Type B pancreatic cell (in vitro differentiated cells): ENCODE measurements around the gene AMT. TPM values are rescaled to one million over a fixed set of nuclear protein-coding genes. Genes with fewer than 3 reads are reported as not detected.

Experiments
- DNase-seq: peaks from one replicate; pipeline ENCODE4 v3.0.0; 2021; ENCODE audit warnings: mixed read lengths; ENCODE audit not compliant: unreplicated experiment; ENCODE audit errors: extremely low spot score
- H3K27ac Mint-ChIP-seq: 2 replicates; pipeline ENCODE4 v1.8.0; 2021; ENCODE audit warnings: mild to moderate bottlenecking, mixed read lengths
- H3K27me3 Mint-ChIP-seq: 2 replicates; pipeline ENCODE4 v1.8.0; 2021; ENCODE audit warnings: mixed read lengths
- H3K36me3 Mint-ChIP-seq: 2 replicates; pipeline ENCODE4 v1.8.0; 2021; ENCODE audit warnings: mixed read lengths
- H3K4me1 Mint-ChIP-seq: one replicate; pipeline ENCODE4 v1.8.0; 2021; ENCODE audit warnings: mixed read lengths; ENCODE audit not compliant: unreplicated experiment
- H3K4me3 Mint-ChIP-seq: 2 replicates; pipeline ENCODE4 v1.8.0; 2021; ENCODE audit warnings: mild to moderate bottlenecking, mixed read lengths
- H3K9me3 Mint-ChIP-seq: 2 replicates; pipeline ENCODE4 v1.8.0; 2021; ENCODE audit warnings: mixed read lengths
- CTCF ChIP-seq: fragments of 200-600 bp; sonication (generic); conservative IDR thresholded peaks from 2 replicates; pipeline ENCODE4 v1.5.0; 2021; ENCODE audit warnings: antibody characterized with exemption, mild to moderate bottlenecking
- long read RNA-seq: library from polyadenylated mRNA; unstranded; transcript quantifications from one replicate; pipeline ENCODE4 v2.0.0, GENCODE V29; 2020
- total RNA-seq: library from RNA; stranded (reverse); gene quantifications from 2 replicates; pipeline ENCODE4 v1.2.1, GENCODE V29; 2021; ENCODE audit warnings: low replicate concordance

Gene AMT
- 12.5 and 21.6 TPM in 2 replicates for total RNA-seq
- long read RNA-seq, transcript AMT-201 (9 exons, 2,280 nt): major isoform, 70 of 119 reads
- long read RNA-seq, transcript AMT-221 (9 exons, 2,038 nt): minor isoform, 15 of 119 reads
- long read RNA-seq, transcript AMT-202 (10 exons, 1,831 nt): minor isoform, 6 of 119 reads
- long read RNA-seq, partial matches to known transcripts: 2 of 119 reads
- long read RNA-seq, other reads (novel, unspliced or antisense): 15 of 119 reads

GRCh38 chr3:49422379-49423248 lies at the start of gene AMT:
Gene AMT (minus strand): TSS chr3:49422473. CDS start chr3:49422450, 23 bp downstream.
- H3K27me3 Mint-ChIP-seq: no peaks in the 10 kb centered on the region

GRCh38 chr3:49470714-49471420 lies 48.6 kb upstream of the AMT start:
- no peak for TF ChIP-seq CTCF
- no peak for DNase-seq
- H3K9me3 Mint-ChIP-seq: no peaks in the 10 kb centered on the region
- peak overlapping the region; percentile 98 for H3K27ac Mint-ChIP-seq
- H3K4me1 Mint-ChIP-seq: peaks cover 13% of the 10 kb centered on the region
- no peaks in the 10 kb centered on the region for H3K27me3 Mint-ChIP-seq
- peak overlapping the region; percentile 97 for H3K4me3 Mint-ChIP-seq
- peaks cover 8% of the 10 kb centered on the region for H3K36me3 Mint-ChIP-seq

More at GRCh38 chr3:49422379-49423248, at the start of gene AMT:
- no peak for TF ChIP-seq CTCF
- DNase-seq: peak; percentile 76
- Mint-ChIP-seq H3K27ac (peak within 1 kb of the TSS; percentile 65), H3K4me3 (peak within 1 kb of the TSS; percentile 91), H3K36me3 (no peaks in the 10 kb centered on the region), H3K9me3 (no peaks in the 10 kb centered on the region), H3K4me1 (peaks cover 17% of the 10 kb centered on the region)

GRCh38 chr3:49469936-49470713 lies 47.9 kb upstream of the AMT start, which contains the start of gene DAG1:
Gene DAG1 (plus strand): TSS chr3:49470267. CDS start chr3:49510535, 40,268 bp downstream.
- H3K27me3 Mint-ChIP-seq: no peaks in the 10 kb centered on the region
- H3K9me3 Mint-ChIP-seq: no peaks in the 10 kb centered on the region
- peaks cover 8% of the 10 kb centered on the region for H3K36me3 Mint-ChIP-seq
- H3K4me1 Mint-ChIP-seq: peaks cover 13% of the 10 kb centered on the region
- H3K4me3 Mint-ChIP-seq: peak within 1 kb of the TSS; percentile 97
- TF ChIP-seq CTCF: no peak
- peak; percentile 96 for DNase-seq
- H3K27ac Mint-ChIP-seq: peak within 1 kb of the TSS; percentile 100

- no peak for TF ChIP-seq CTCF
- Mint-ChIP-seq H3K36me3 (peaks cover 8% of the 10 kb centered on the region), H3K4me3 (peak overlapping the region; percentile 90), H3K27me3 (no peaks in the 10 kb centered on the region), H3K9me3 (no peaks in the 10 kb centered on the region), H3K4me1 (peaks cover 13% of the 10 kb centered on the region), H3K27ac (peak overlapping the region; percentile 100)
- peak; percentile 75 for DNase-seq
These were observed 47.0 kb upstream of the AMT start for GRCh38 chr3:49469037-49469935.
